ENCODE results near the gene GON7.
"Not testable (repeated sequence)": the region's sequence is repeated elsewhere in the genome, so short reads cannot be mapped to it uniquely, and the experiment has no call there.

GON7 gene

DNA sequence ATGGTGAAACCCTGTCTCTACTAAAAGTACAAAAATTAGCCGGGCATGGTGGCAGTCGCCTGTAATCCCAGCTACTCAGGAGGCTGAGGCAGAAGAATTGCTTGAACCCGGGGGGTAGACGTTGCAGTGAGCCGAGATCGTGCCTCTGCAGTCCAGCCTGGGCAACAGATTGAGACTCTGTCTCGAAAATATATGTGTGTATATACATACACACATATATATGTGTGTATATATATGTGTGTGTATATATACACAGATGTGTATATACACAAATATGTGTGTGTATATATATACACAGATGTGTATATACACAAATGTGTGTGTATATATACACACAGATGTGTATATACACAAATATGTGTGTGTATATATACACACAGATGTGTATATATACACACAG, 48.5 kb downstream of the GON7 start:
- not testable (repeated sequence) for DNase-seq (ENCODE audit: low read depth in 2 of 2)

DNA sequence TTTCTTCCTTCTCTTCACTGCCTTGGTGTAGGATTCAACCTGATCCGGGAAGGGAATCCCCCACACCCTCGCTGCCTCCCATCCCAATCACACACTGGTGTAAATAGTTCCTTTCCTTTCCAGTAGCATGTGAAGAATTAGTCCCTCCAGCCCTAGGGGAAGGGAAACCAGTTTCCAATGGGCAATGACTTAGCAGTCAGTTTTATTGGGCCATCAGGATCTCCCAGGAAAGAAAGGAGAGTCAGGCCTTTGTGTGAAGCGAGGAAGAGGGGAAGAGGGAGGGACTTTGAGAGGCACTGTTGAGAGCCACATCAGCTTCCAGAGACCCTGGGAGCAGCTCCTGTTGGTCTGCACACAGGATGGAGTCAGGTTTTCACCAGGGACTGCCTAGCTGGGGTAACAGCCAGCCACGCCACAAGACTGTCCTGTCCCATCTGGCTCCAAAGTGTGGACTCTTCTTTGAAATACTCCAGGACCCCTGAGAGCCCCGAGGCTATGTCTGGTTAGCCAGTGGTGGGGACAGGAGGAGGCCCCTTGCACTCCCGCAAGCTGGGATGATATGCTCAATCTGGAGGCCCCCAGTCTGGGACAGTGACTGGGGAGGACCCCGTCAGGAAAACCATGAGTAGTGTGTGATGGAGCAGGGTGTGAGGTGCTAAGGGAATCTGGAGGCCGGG, 50.0 kb downstream of the GON7 start:
- no peak for DNase-seq (ENCODE audit: low read depth in 2 of 2)

DNA sequence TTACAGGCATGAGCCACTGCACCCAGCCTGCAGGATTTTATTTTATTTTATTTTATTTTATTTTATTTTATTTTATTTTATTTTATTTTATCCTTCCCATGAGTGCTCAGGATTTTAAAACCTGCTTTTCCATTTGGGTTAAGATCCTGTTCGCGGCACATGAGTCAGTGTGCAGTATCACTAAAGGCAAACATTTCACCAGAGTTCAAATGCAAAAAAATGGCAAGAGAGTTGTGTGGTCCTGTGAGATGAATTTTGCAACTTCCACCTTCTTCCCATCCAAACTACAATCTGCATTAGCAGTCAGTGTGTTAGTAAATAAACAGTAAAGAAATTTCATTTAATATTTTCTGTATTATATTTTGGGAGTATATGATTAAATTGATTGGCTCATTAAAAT, 51.2 kb downstream of the GON7 start:
- DNase-seq (ENCODE audit: low read depth in 2 of 2): no peak

DNA sequence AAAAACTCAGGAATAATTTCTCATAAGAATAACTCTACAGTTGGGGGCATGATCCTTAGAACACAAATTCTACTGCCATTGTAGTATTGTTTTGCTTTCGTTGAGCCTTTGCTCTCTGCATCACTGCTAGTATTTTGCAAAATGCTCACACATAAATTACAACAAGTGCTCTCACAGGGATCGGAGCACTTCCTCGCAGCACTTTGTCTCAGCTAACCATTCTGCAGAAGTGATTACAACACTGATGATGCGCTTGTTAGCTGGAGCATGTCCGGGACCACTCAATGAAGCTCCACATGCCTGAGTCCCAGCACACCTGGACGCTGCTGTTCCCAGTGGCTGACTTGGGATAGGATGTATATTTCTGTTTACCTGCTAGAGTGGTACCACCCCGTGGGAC, 53.7 kb downstream of the GON7 start:
- DNase-seq (ENCODE audit: low read depth in 2 of 2): no peak
